ENCODE data around the gene CXorf49. TPM values are rescaled to one million over a fixed set of nuclear protein-coding genes. Genes with fewer than 3 reads are reported as not detected.
"Not testable (repeated sequence)": the region's sequence is repeated elsewhere in the genome, so short reads cannot be mapped to it uniquely, and the experiment has no call there.

The CXorf49 gene
- not detected for total RNA-seq
- long read RNA-seq, result 0 reads

GRCh38 chrX:71718185-71718584 lies at the start of gene CXorf49:
CXorf49 (minus strand) TSS chrX:71718285; CDS start chrX:71718151, 134 bp downstream.
- H3K4me1 ChIP-seq; H3K27me3 ChIP-seq; H3K27ac ChIP-seq; H3K4me3 ChIP-seq; H3K36me3 ChIP-seq; ATAC-seq; intact Hi-C loops (cut with DNase I); H3K9me3 ChIP-seq; DNase-seq: not testable (repeated sequence)

GRCh38 chrX:71767134-71767533 lies 49.0 kb upstream of the CXorf49 start:
- H3K4me3 ChIP-seq; intact Hi-C loops (cut with DNase I); H3K27ac ChIP-seq; DNase-seq; H3K36me3 ChIP-seq; ATAC-seq; H3K9me3 ChIP-seq; H3K4me1 ChIP-seq; H3K27me3 ChIP-seq: not testable (repeated sequence)

GRCh38 chrX:71765613-71766012 lies 47.5 kb upstream of the CXorf49 start:
- H3K36me3 ChIP-seq; H3K4me1 ChIP-seq; intact Hi-C loops (cut with DNase I); DNase-seq; H3K27me3 ChIP-seq; H3K27ac ChIP-seq; H3K9me3 ChIP-seq; H3K4me3 ChIP-seq: not testable (repeated sequence)
- ATAC-seq, result peak; percentile 30

GRCh38 chrX:71764832-71765231 lies 46.7 kb upstream of the CXorf49 start:
- intact Hi-C loops (cut with DNase I); ATAC-seq; H3K27ac ChIP-seq: not testable (repeated sequence)

GRCh38 chrX:71763049-71763448 lies 45.0 kb upstream of the CXorf49 start, which contains the start of gene CXorf49B:
CXorf49B (plus strand) TSS chrX:71763349; CDS start chrX:71763424, 75 bp downstream.
- DNase-seq; intact Hi-C loops (cut with DNase I); H3K27me3 ChIP-seq; H3K36me3 ChIP-seq; H3K9me3 ChIP-seq; H3K4me1 ChIP-seq; ATAC-seq; H3K4me3 ChIP-seq; H3K27ac ChIP-seq: not testable (repeated sequence)

More at GRCh38 chrX:71764832-71765231, 46.7 kb upstream of the CXorf49 start:
- H3K9me3 ChIP-seq, H3K4me3 ChIP-seq, DNase-seq, H3K4me1 ChIP-seq, H3K27me3 ChIP-seq, H3K36me3 ChIP-seq: not testable (repeated sequence)

- H3K36me3 ChIP-seq; H3K27ac ChIP-seq; H3K4me1 ChIP-seq; H3K4me3 ChIP-seq; DNase-seq; intact Hi-C loops (cut with DNase I); ATAC-seq; H3K27me3 ChIP-seq; H3K9me3 ChIP-seq: not testable (repeated sequence)
Measured at GRCh38 chrX:71760688-71761281, 42.7 kb upstream of the CXorf49 start.

- H3K9me3 ChIP-seq, ATAC-seq: not testable (repeated sequence)
Measured at GRCh38 chrX:71720289-71720886, 2.3 kb upstream of the CXorf49 start.

GRCh38 chrX:71719195-71719594 lies 1.1 kb upstream of the CXorf49 start:
- H3K27me3 ChIP-seq; ATAC-seq; H3K4me3 ChIP-seq; intact Hi-C loops (cut with DNase I); H3K4me1 ChIP-seq; H3K36me3 ChIP-seq; H3K27ac ChIP-seq; H3K9me3 ChIP-seq: not testable (repeated sequence)
- DNase-seq, result peak; percentile 30

More at GRCh38 chrX:71720289-71720886, 2.3 kb upstream of the CXorf49 start:
- H3K36me3 ChIP-seq; intact Hi-C loops (cut with DNase I); H3K27ac ChIP-seq; H3K4me1 ChIP-seq; H3K27me3 ChIP-seq; H3K4me3 ChIP-seq; DNase-seq: not testable (repeated sequence)

GRCh38 chrX:71716323-71716722 lies 1.8 kb downstream of the CXorf49 start:
- H3K27ac ChIP-seq; ATAC-seq; DNase-seq; H3K4me1 ChIP-seq; H3K36me3 ChIP-seq; H3K9me3 ChIP-seq; H3K27me3 ChIP-seq; H3K4me3 ChIP-seq; intact Hi-C loops (cut with DNase I): not testable (repeated sequence)

GRCh38 chrX:71715551-71715950 lies 2.5 kb downstream of the CXorf49 start:
- H3K27ac ChIP-seq; ATAC-seq; H3K9me3 ChIP-seq; H3K4me1 ChIP-seq; H3K27me3 ChIP-seq; H3K36me3 ChIP-seq; H3K4me3 ChIP-seq; DNase-seq; intact Hi-C loops (cut with DNase I): not testable (repeated sequence)

GRCh38 chrX:71714064-71714463 lies 4.0 kb downstream of the CXorf49 start:
- not testable (repeated sequence) for ATAC-seq

GRCh38 chrX:71702853-71703252 lies 15.2 kb downstream of the CXorf49 start:
- H3K9me3 ChIP-seq; H3K4me3 ChIP-seq; H3K4me1 ChIP-seq; H3K27me3 ChIP-seq; intact Hi-C loops (cut with DNase I); H3K36me3 ChIP-seq; DNase-seq; H3K27ac ChIP-seq: not testable (repeated sequence)
- peak; percentile 71 for ATAC-seq

More at GRCh38 chrX:71714064-71714463, 4.0 kb downstream of the CXorf49 start:
- DNase-seq; H3K27me3 ChIP-seq; H3K36me3 ChIP-seq; H3K9me3 ChIP-seq; H3K27ac ChIP-seq; intact Hi-C loops (cut with DNase I); H3K4me1 ChIP-seq; H3K4me3 ChIP-seq: not testable (repeated sequence)

GRCh38 chrX:71699023-71699344 lies 19.1 kb downstream of the CXorf49 start:
- peak; percentile 60 for ATAC-seq
- H3K4me1 ChIP-seq; DNase-seq; H3K36me3 ChIP-seq; H3K4me3 ChIP-seq; H3K27me3 ChIP-seq; H3K9me3 ChIP-seq; intact Hi-C loops (cut with DNase I); H3K27ac ChIP-seq: not testable (repeated sequence)

- H3K4me3 ChIP-seq; H3K36me3 ChIP-seq; intact Hi-C loops (cut with DNase I); DNase-seq; H3K4me1 ChIP-seq; H3K9me3 ChIP-seq; H3K27ac ChIP-seq; H3K27me3 ChIP-seq: not testable (repeated sequence)
- ATAC-seq, result peak; percentile 63
Measured at GRCh38 chrX:71698299-71699022, 19.6 kb downstream of the CXorf49 start.
